ENCODE results near the gene ODC1. TPM values are rescaled to one million over a fixed set of nuclear protein-coding genes. Genes with fewer than 3 reads are reported as not detected.

ODC1 gene
- total and polyA plus RNA-seq, 2 of the 4 experiments (the other 2 are of a cell fraction), result 117 to 204 TPM

GRCh38 chr2:10415048-10415447 is 33.1 kb downstream of the ODC1 start:
- no peak overlapping the region for H2AFZ ChIP-seq (replicated peaks; ENCODE audit: low read length, poor library complexity)
- no peak overlapping the region for H2BK20ac ChIP-seq (ENCODE audit: low read depth, low read length)
- peaks cover 0 to 10% of the 10 kb centered on the region in 2 experiments; a peak in 1 of 4 replicates for H3K79me1 ChIP-seq (ENCODE audit: low read depth in 1 of 2, low read length in 2 of 2)
- no peak overlapping the region for H3K4ac ChIP-seq (ENCODE audit: low read depth, low read length)
- H3K27me3 ChIP-seq (ENCODE audit: control insufficient read depth, insufficient read depth, low read length), result no peaks in the 10 kb centered on the region
- CTCF ChIA-PET, result no interaction called here
- H3K18ac ChIP-seq (ENCODE audit: low read depth, low read length), result no peak overlapping the region
- no peak overlapping the region for H2AK5ac ChIP-seq (ENCODE audit: low read depth, low read length)
- intact Hi-C loops (cut with micrococcal nuclease), result no loop called here
- H3K4me2 ChIP-seq (ENCODE audit: low read depth, low read length), result no peak overlapping the region
- no peak overlapping the region for H4K8ac ChIP-seq (ENCODE audit: low read depth in 2 of 2, low read length in 2 of 2)
- no peak overlapping the region for H4K5ac ChIP-seq (ENCODE audit: low read depth, low read length)
- WGBS, 2 experiments (ENCODE audit: extremely low coverage in 2 of 2, insufficient read length in 1 of 2), result 97% methylated on average over 6 of the region's 8 CpGs; no CpG with 5 or more reads in 1 of the 2 experiments
- no peak for DNase-seq
- no peak overlapping the region for H3K27ac ChIP-seq (ENCODE audit: insufficient read depth, low read length)
- H2BK5ac ChIP-seq (ENCODE audit: low read depth, low read length, poor library complexity, severe bottlenecking), result no peak overlapping the region
- H2AK9ac ChIP-seq (replicated peaks; ENCODE audit: low read depth, low read length, poor library complexity), result no peak overlapping the region
- H3K9ac ChIP-seq (ENCODE audit: low read depth, low read length), result no peak overlapping the region
- no peaks in the 10 kb centered on the region for H3K9me3 ChIP-seq (ENCODE audit: control insufficient read depth, insufficient read depth, low read length)
- H4K20me1 ChIP-seq (ENCODE audit: insufficient read depth, low read length), result peaks cover 9% of the 10 kb centered on the region; the same call in 1 of the 2 replicates
- no peak overlapping the region for H3K56ac ChIP-seq (ENCODE audit: extremely low read depth, insufficient read depth, low read length)
- no peak overlapping the region for H4K91ac ChIP-seq (ENCODE audit: insufficient read depth, low read depth, low read length)
- H3K23ac ChIP-seq (ENCODE audit: low read depth, low read length), result no peak overlapping the region
- H2BK15ac ChIP-seq (ENCODE audit: low read depth, low read length), result no peak overlapping the region
- no TSS peak for BruUV-seq (replicated peaks)
- no peak for ATAC-seq (ENCODE audit: low read depth)
- dilution Hi-C loops (cut with HindIII; ENCODE audit: low sequenced_read_pairs, unreplicated experiment), result no loop called here
- in situ Hi-C loops (cut with MboI; ENCODE audit: low sequenced_read_pairs), result no loop called here
- TF ChIP-seq NFE2L2 (IDR thresholded peaks at IDR 0.05; ENCODE audit: low read depth, low read length) (no peak), MAZ (IDR thresholded peaks at IDR 0.05; ENCODE audit: borderline replicate concordance, low read depth, low read length) (no peak), MAFK (IDR thresholded peaks at IDR 0.05; ENCODE audit: low read depth, low read length) (no peak), CHD1 (IDR thresholded peaks at IDR 0.05; ENCODE audit: low read depth, low read length) (no peak), ELK1 (IDR thresholded peaks at IDR 0.05; ENCODE audit: borderline replicate concordance, low read depth, low read length) (no peak), RCOR1 (IDR thresholded peaks at IDR 0.05; ENCODE audit: insufficient replicate concordance, low read length) (no peak), RAD21 (IDR thresholded peaks at IDR 0.05; ENCODE audit: low read length) (no peak), CEBPB (IDR thresholded peaks at IDR 0.05; ENCODE audit: low read depth, low read length) (no peak), SMC3 (IDR thresholded peaks at IDR 0.05; ENCODE audit: low read depth, low read length) (no peak), RFX5 (IDR thresholded peaks at IDR 0.05; ENCODE audit: low read depth, low read length) (no peak), BHLHE40 (IDR thresholded peaks at IDR 0.05; ENCODE audit: low read depth, low read length) (no peak), POLR2A (IDR thresholded peaks at IDR 0.05; ENCODE audit: low read depth, low read length) (no peak)
- TF ChIP-seq, protein P1, sequence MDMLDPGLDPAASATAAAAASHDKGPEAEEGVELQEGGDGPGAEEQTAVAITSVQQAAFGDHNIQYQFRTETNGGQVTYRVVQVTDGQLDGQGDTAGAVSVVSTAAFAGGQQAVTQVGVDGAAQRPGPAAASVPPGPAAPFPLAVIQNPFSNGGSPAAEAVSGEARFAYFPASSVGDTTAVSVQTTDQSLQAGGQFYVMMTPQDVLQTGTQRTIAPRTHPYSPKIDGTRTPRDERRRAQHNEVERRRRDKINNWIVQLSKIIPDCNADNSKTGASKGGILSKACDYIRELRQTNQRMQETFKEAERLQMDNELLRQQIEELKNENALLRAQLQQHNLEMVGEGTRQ (IDR thresholded peaks at IDR 0.05; ENCODE audit: low read depth, low read length), result no peak
- TF ChIP-seq, protein P2, sequence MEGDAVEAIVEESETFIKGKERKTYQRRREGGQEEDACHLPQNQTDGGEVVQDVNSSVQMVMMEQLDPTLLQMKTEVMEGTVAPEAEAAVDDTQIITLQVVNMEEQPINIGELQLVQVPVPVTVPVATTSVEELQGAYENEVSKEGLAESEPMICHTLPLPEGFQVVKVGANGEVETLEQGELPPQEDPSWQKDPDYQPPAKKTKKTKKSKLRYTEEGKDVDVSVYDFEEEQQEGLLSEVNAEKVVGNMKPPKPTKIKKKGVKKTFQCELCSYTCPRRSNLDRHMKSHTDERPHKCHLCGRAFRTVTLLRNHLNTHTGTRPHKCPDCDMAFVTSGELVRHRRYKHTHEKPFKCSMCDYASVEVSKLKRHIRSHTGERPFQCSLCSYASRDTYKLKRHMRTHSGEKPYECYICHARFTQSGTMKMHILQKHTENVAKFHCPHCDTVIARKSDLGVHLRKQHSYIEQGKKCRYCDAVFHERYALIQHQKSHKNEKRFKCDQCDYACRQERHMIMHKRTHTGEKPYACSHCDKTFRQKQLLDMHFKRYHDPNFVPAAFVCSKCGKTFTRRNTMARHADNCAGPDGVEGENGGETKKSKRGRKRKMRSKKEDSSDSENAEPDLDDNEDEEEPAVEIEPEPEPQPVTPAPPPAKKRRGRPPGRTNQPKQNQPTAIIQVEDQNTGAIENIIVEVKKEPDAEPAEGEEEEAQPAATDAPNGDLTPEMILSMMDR (conservative IDR thresholded peaks at IDR 0.05; ENCODE audit: low read depth, low read length), result no peak
- H3K14ac ChIP-seq (replicated peaks; ENCODE audit: low read depth, low read length), result no peak overlapping the region
- H2BK120ac ChIP-seq (ENCODE audit: low read depth, low read length), result no peak overlapping the region
- no peaks in the 10 kb centered on the region for H3K36me3 ChIP-seq (ENCODE audit: control insufficient read depth, insufficient read depth, low read length)
- POLR2A ChIA-PET (ENCODE audit: unreplicated experiment), result no interaction called here
- H3K4me1 ChIP-seq (ENCODE audit: control insufficient read depth, insufficient read depth, low read length), result peaks cover 4% of the 10 kb centered on the region; the same call in 1 of the 2 replicates
- H3K9me1 ChIP-seq (ENCODE audit: insufficient read depth, low read length), result peaks cover 10% of the 10 kb centered on the region; the same call in 1 of the 2 replicates
- H3K4me3 ChIP-seq (ENCODE audit: insufficient read depth, low read depth, low read length), result no peak overlapping the region

Measured in IMR-90 (cell line).